Mesenchymal stem cell (in vitro differentiated cells and primary cell): ENCODE results near the gene MYO1D.

Experiments used
- DNase-seq: peaks from one replicate; pipeline ENCODE4 v3.0.0-alpha.2; 2013
- H2AFZ ChIP-seq: one replicate; pipeline ENCODE4 v1.6.1; 2013; ENCODE audit warnings: low read depth, mild to moderate bottlenecking, control low read depth, inconsistent platforms, low read length, moderate library complexity
- H2AK5ac ChIP-seq: 2 replicates; pipeline ENCODE4 v1.6.1; 2013; ENCODE audit warnings: low read length, moderate library complexity, mild to moderate bottlenecking, inconsistent platforms; ENCODE audit not compliant: severe bottlenecking
- H2BK120ac ChIP-seq: one replicate; pipeline ENCODE4 v1.6.1; 2013; ENCODE audit warnings: low read depth, mild to moderate bottlenecking, inconsistent platforms, low read length, moderate library complexity
- H2BK12ac ChIP-seq, 2 experiments: one replicate each; pipeline ENCODE4 v1.6.1; 2013; ENCODE audit warnings: inconsistent platforms in 2 of 2, low read length in 2 of 2, mild to moderate bottlenecking in 2 of 2, moderate library complexity in 2 of 2, control low read depth in 1 of 2
- H2BK15ac ChIP-seq: one replicate; pipeline ENCODE4 v1.6.1; 2013; ENCODE audit warnings: mild to moderate bottlenecking, low read depth, inconsistent platforms; ENCODE audit not compliant: poor library complexity, severe bottlenecking
- H2BK5ac ChIP-seq: 2 replicates; pipeline ENCODE4 v1.6.1; 2013; ENCODE audit warnings: low read depth, mild to moderate bottlenecking, low read length, control low read depth, inconsistent platforms; ENCODE audit not compliant: poor library complexity, severe bottlenecking
- H3K14ac ChIP-seq, 2 experiments: one replicate each; pipeline ENCODE4 v1.6.1; 2013; ENCODE audit warnings: inconsistent platforms in 2 of 2, low read length in 2 of 2, control low read depth in 1 of 2, mild to moderate bottlenecking in 1 of 2, moderate library complexity in 1 of 2
- H3K18ac ChIP-seq, 2 experiments: one replicate each; pipeline ENCODE4 v1.6.1; 2013; ENCODE audit warnings: inconsistent platforms in 2 of 2, low read length in 2 of 2, control low read depth in 1 of 2, low read depth in 1 of 2, mild to moderate bottlenecking in 1 of 2
- H3K23ac ChIP-seq, 2 experiments: one replicate each; pipeline ENCODE4 v1.6.1; 2013; ENCODE audit warnings: inconsistent platforms in 2 of 2, low read length in 2 of 2, mild to moderate bottlenecking in 2 of 2, moderate library complexity in 2 of 2, control low read depth in 1 of 2
- H3K27ac ChIP-seq: 2 replicates; pipeline ENCODE4 v1.5.1; 2013; ENCODE audit warnings: mild to moderate bottlenecking, moderate library complexity, low read length, control low read depth, inconsistent platforms; ENCODE audit not compliant: poor library complexity, severe bottlenecking
- H3K27me3 ChIP-seq, 2 experiments: 2 replicates each; pipeline versions ENCODE4 v1.6.1 to v1.7.0; 2013; ENCODE audit warnings: low read length in 2 of 2, mild to moderate bottlenecking in 2 of 2, moderate library complexity in 2 of 2, control low read depth in 1 of 2, inconsistent platforms in 1 of 2; ENCODE audit not compliant: control insufficient read depth in 1 of 2, insufficient read depth in 1 of 2
- H3K36me3 ChIP-seq, 2 experiments: 2 replicates each; pipeline versions ENCODE4 v1.6.1 to v1.7.0; 2013; ENCODE audit warnings: low read length in 2 of 2, control low read depth in 1 of 2, inconsistent platforms in 1 of 2, low read depth in 1 of 2, mild to moderate bottlenecking in 1 of 2; ENCODE audit not compliant: insufficient read depth in 2 of 2, control insufficient read depth in 1 of 2
- H3K4ac ChIP-seq, 2 experiments: one replicate each; pipeline ENCODE4 v1.6.1; 2013; ENCODE audit warnings: inconsistent platforms in 2 of 2, low read length in 2 of 2, mild to moderate bottlenecking in 2 of 2, moderate library complexity in 2 of 2, control low read depth in 1 of 2, low read depth in 1 of 2
- H3K4me1 ChIP-seq: 2 replicates; pipeline ENCODE4 v1.6.1; 2013; ENCODE audit warnings: low read depth, low read length, control low read depth; ENCODE audit not compliant: control insufficient read depth, insufficient read depth
- H3K4me2 ChIP-seq: 2 replicates; pipeline ENCODE4 v1.6.1; 2013; ENCODE audit warnings: low read length, mild to moderate bottlenecking, inconsistent platforms; ENCODE audit not compliant: poor library complexity, severe bottlenecking
- H3K4me3 ChIP-seq, 2 experiments: 2 replicates each; pipeline versions ENCODE4 v1.5.1 to v1.7.0; 2013; ENCODE audit warnings: low read length in 2 of 2, mild to moderate bottlenecking in 2 of 2, control low read depth in 1 of 2, low read depth in 1 of 2; ENCODE audit not compliant: insufficient read depth in 1 of 2
- H3K79me1 ChIP-seq: replicated peaks from 2 replicates; pipeline ENCODE4 v1.6.1; 2013; ENCODE audit warnings: mild to moderate bottlenecking, control low read depth, low read length, inconsistent platforms; ENCODE audit not compliant: poor library complexity, severe bottlenecking
- H3K9ac ChIP-seq: 2 replicates; pipeline ENCODE4 v1.7.0; 2013; ENCODE audit warnings: mild to moderate bottlenecking, low read length, moderate library complexity
- H3K9me3 ChIP-seq: 2 replicates; pipeline ENCODE4 v1.7.0; 2013; ENCODE audit warnings: mild to moderate bottlenecking, low read length; ENCODE audit not compliant: control insufficient read depth
- H4K8ac ChIP-seq: one replicate; pipeline ENCODE4 v1.6.1; 2013; ENCODE audit warnings: inconsistent platforms, mild to moderate bottlenecking, low read length, moderate library complexity
- H4K91ac ChIP-seq: one replicate; pipeline ENCODE4 v1.6.1; 2013; ENCODE audit warnings: mild to moderate bottlenecking, low read length, inconsistent platforms
- WGBS: methylation state at CpG from one replicate; pipeline ENCODE4 v1.1.7; 2013; ENCODE audit warnings: mixed read lengths; 5-methylcytosine and 5-hydroxymethylcytosine counted together

MYO1D gene

DNA sequence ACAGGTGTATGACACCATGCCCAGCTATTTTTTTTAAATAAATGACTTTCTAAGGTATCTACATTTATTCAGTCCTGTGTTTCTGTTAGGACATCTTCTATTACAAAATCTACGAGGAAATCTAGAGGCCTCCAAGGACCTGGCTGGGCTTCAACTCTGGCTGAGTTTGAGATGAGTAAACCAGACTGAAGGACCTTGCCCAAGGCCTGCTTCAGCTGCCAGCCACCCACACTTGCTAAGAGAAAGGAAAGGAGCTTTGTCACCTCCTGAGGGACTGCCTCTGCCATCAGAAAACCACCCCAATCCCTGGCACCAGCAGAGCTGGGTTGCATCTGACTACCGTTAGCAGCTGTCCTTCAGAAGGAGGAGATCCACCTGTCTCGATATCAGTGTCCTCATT lies 1.3 kb upstream of the MYO1D start:
- no peak overlapping the region for H3K4ac ChIP-seq
- H3K18ac ChIP-seq = no peak overlapping the region
- H3K4me2 ChIP-seq = no peak overlapping the region
- no peak overlapping the region for H4K91ac ChIP-seq
- H4K8ac ChIP-seq = no peak overlapping the region
- no peaks in the 10 kb centered on the region for H3K79me1 ChIP-seq
- no peak overlapping the region for H3K4me3 ChIP-seq
- no peaks in the 10 kb centered on the region for H3K27me3 ChIP-seq
- H2AK5ac ChIP-seq = no peak overlapping the region
- no peak overlapping the region for H3K23ac ChIP-seq
- no peaks in the 10 kb centered on the region for H3K9me3 ChIP-seq
- H3K9ac ChIP-seq = peak overlapping the region; percentile 87
- H2BK12ac ChIP-seq = no peak overlapping the region
- peaks cover 7% of the 10 kb centered on the region for H3K4me1 ChIP-seq
- 96% methylated on average over 3 of the region's 3 CpGs for WGBS
- H3K36me3 ChIP-seq = peaks cover 0 to 2% of the 10 kb centered on the region in 2 experiments
- no peak overlapping the region for H2BK120ac ChIP-seq
- no peak overlapping the region for H2AFZ ChIP-seq
- no peak overlapping the region for H2BK5ac ChIP-seq
- no peak overlapping the region for H3K14ac ChIP-seq
- DNase-seq = no peak
- H2BK15ac ChIP-seq = no peak overlapping the region
- no peak overlapping the region for H3K27ac ChIP-seq

DNA sequence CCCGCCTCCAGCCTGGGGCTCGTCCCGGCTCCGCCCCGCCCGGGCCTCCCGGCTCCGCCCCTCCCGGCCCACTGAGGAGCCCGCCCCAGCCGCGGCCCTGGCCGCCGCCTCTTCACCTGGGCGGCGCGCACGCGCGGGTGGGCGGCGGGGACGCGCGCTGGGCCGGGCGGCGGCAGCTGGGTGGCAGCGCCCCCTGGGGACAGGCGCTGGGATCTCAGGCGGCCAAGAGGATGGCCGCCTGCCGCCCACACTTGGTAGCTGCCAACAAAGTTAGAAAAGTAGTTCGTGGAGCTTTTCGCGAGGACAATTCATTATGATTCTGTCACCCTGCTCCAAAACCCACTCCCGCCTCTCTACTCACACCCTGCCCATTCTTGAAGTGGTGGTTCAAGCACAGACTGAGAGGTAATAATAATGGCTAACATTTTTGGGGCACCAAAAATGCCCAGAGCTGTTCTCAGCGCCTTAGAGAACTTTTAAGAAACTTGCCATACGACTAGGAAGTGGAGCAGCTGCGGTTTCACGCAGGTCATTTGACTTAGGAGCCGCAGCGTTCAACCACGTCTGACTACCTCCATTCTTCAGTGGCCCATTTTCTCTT lies 340 bp upstream of the MYO1D start:
- H2BK15ac ChIP-seq = no peak overlapping the region
- DNase-seq = peak; percentile 82
- peak overlapping the region; percentile 89 for H3K9ac ChIP-seq
- H3K27me3 ChIP-seq = no peaks in the 10 kb centered on the region
- H3K36me3 ChIP-seq = peaks cover 0 to 2% of the 10 kb centered on the region in 2 experiments
- H2BK120ac ChIP-seq = no peak overlapping the region
- no peak overlapping the region for H2BK12ac ChIP-seq
- H3K4me1 ChIP-seq = peaks cover 7% of the 10 kb centered on the region
- H3K4me2 ChIP-seq = peak overlapping the region; percentile 99
- no peak overlapping the region for H2AK5ac ChIP-seq
- no peak overlapping the region for H3K14ac ChIP-seq
- peak overlapping the region; percentile 37 for H3K18ac ChIP-seq
- peak overlapping the region; percentile 49 for H4K8ac ChIP-seq
- H3K27ac ChIP-seq = no peak overlapping the region
- no peak overlapping the region for H2BK5ac ChIP-seq
- no peaks in the 10 kb centered on the region for H3K79me1 ChIP-seq
- H4K91ac ChIP-seq = no peak overlapping the region
- H3K4me3 ChIP-seq = peak overlapping the region; percentile 85 to 87
- WGBS = 8% methylated on average over 30 of the region's 44 CpGs
- H3K9me3 ChIP-seq = no peaks in the 10 kb centered on the region
- no peak overlapping the region for H3K23ac ChIP-seq
- H2AFZ ChIP-seq = no peak overlapping the region
- H3K4ac ChIP-seq = no peak overlapping the region

DNA sequence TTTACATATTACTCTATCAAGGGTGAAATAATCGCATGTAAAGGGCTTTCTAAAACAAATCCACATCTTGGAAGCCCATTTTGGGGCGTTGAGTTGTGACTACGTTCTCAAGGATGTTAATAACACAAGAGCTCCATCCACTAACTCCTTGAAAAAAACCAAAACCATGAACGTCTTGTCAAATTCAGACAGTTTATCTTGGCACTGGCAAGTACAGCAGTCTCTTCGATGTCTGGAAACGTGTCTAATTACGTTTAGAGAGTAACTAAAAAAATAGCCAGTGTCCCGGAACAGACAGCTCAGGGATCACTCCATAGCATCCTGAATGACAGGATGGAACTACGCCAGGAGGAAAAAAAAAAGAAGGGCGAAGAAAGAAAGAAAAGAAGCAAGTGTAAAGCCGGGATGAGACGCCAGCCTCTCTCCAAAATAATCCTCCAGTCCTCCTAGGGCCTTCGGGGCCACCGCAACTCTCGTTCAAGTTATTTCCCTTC lies 954 bp downstream of the MYO1D start:
- no peak overlapping the region for H2BK5ac ChIP-seq
- H3K14ac ChIP-seq = no peak overlapping the region
- peak; percentile 32 for DNase-seq
- no peak overlapping the region for H2AFZ ChIP-seq
- WGBS = 7% methylated on average over 14 of the region's 15 CpGs
- H3K79me1 ChIP-seq = no peaks in the 10 kb centered on the region
- no peak overlapping the region for H3K4ac ChIP-seq
- H3K4me3 ChIP-seq = peak overlapping the region; percentile 85 to 87
- no peak overlapping the region for H2BK15ac ChIP-seq
- no peak overlapping the region for H2BK120ac ChIP-seq
- H3K18ac ChIP-seq = peak overlapping the region in 1 of 2 experiments; percentile 41
- H2AK5ac ChIP-seq = no peak overlapping the region
- H4K8ac ChIP-seq = peak overlapping the region; percentile 13
- H3K27ac ChIP-seq = no peak overlapping the region
- no peaks in the 10 kb centered on the region for H3K9me3 ChIP-seq
- H3K4me2 ChIP-seq = peak overlapping the region; percentile 99
- H2BK12ac ChIP-seq = no peak overlapping the region
- peaks cover 0 to 2% of the 10 kb centered on the region in 2 experiments for H3K36me3 ChIP-seq
- H3K9ac ChIP-seq = peak overlapping the region; percentile 89
- no peak overlapping the region for H4K91ac ChIP-seq
- H3K27me3 ChIP-seq = no peaks in the 10 kb centered on the region
- H3K23ac ChIP-seq = peak overlapping the region in 1 of 2 experiments; percentile 88
- H3K4me1 ChIP-seq = peaks cover 7% of the 10 kb centered on the region

DNA sequence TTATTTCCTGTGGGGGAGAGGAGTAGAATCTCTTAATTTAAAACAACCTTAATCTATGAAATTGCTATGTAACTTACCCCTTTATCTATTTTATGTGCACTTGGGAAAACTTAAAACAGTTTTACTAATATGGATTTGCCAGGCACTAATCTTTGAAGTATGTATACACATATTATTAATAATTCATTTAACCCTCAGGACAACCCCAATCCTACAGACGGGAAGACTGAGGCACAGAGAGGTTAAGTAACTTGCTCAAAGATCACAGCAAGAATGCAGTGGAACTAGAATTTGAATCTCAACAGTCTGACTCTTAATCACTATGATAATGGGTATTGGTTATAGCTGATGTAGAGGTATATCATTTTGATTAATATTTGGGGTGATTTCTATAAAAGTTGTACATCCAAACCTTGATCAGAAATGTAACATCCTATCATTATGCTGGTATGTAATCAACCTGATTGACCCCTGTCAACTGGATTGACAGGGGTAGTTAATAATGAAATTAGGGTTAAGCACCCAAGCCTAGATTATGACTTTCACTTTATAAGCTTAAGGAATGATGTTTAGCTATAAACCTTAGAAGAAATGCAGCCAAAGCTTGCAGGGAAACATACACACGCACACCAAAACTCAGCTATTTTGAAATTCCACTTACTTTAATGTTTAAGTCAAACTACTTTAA lies 1.6 kb downstream of the MYO1D start:
- Histone ChIP-seq H2AK5ac (no peak overlapping the region), H3K4me1 (peaks cover 7% of the 10 kb centered on the region), H3K79me1 (no peaks in the 10 kb centered on the region), H3K14ac (no peak overlapping the region), H3K27me3 (no peaks in the 10 kb centered on the region), H3K18ac (no peak overlapping the region), H4K91ac (no peak overlapping the region), H3K4ac (no peak overlapping the region), H2AFZ (no peak overlapping the region), H3K23ac (no peak overlapping the region), H2BK120ac (no peak overlapping the region), H2BK5ac (no peak overlapping the region), H3K4me2 (no peak overlapping the region), H3K9ac (peak overlapping the region; percentile 89), H2BK15ac (no peak overlapping the region), H3K4me3 (peak overlapping the region in 1 of 2 experiments; percentile 87), H3K27ac (no peak overlapping the region), H4K8ac (no peak overlapping the region), H3K36me3 (peaks cover 0 to 2% of the 10 kb centered on the region in 2 experiments), H3K9me3 (no peaks in the 10 kb centered on the region), H2BK12ac (no peak overlapping the region)
- 90% methylated on average over 2 of the region's 2 CpGs for WGBS
- DNase-seq = no peak
